Measurements from ENCODE around the gene ZMIZ1.

DNA sequence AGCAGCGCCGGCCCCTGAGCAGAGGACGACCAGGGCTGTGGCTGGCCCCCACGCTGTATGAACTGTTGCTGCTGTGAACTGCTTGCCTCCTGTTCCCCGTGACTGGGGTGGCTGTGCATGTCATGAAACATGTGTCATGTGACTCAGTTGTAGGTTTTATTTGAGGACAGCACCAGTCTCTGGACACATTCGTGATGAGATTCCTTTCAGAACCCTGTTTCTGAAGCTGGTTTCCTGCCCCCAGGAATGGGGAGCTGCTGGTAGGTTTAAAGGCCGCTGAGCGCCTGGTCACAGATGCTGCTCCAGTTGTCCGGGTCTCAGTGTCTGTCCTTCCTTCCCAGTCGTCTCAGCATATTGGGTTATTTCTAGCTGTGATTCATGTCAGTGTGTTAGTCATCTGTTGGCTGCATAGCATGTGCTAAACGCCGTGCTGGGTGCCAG is 199.4 kb downstream of the ZMIZ1 start:
- no peak for TF ChIP-seq CTCF (conservative IDR thresholded peaks at IDR 0.05; ENCODE audit: low read length)
- no peak for TF ChIP-seq EZH2phosphoT487 (IDR thresholded peaks at IDR 0.05; ENCODE audit: borderline replicate concordance)

Measured in Loucy (cell line).